ENCODE data around the gene CACNB1.
"Not testable (repeated sequence)": the region's sequence is repeated elsewhere in the genome, so short reads cannot be mapped to it uniquely, and the experiment has no call there.

The CACNB1 gene

DNA sequence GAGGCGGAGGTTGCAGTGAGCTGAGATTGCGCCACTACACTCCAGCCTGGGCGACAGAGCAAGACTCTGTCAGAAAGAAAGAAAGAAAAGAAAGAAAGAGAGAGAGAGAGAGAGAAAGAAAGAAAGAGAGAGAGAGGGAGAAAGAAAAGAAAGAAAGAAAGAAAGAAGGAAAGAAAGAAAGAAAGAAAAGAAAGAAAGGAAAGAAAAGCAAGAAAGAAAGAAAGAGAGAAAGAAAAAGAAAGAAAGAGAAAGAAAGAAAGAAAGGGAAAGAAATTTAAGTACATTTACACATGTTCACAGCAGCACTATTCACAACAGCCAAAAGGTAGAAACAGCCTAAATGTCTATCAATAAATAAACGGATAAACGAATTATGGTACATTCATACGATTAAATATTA is 67.9 kb downstream of the CACNB1 start:
- not testable (repeated sequence) for DNase-seq (ENCODE audit: low read depth in 1 of 2, low spot score in 1 of 2)

DNA sequence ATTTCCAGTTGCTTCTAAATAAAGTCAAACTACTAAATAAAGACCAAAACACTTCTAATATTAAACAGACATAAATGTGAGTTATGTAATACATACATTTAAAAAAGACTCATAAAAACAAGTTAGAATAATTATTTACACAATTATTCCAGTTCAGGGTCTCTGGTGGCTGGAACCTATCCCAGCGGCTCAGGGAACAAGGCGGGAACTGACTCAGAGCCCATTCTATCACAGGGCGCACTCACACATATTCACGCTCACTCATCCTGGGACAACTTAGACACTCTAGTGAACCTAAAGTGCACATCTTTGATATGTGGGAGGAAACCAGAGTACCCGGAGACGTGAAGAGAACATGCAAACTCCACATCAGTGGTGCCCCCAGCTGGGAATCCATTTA is 71.0 kb downstream of the CACNB1 start:
- no peak for DNase-seq (ENCODE audit: low read depth in 1 of 2, low spot score in 1 of 2)

DNA sequence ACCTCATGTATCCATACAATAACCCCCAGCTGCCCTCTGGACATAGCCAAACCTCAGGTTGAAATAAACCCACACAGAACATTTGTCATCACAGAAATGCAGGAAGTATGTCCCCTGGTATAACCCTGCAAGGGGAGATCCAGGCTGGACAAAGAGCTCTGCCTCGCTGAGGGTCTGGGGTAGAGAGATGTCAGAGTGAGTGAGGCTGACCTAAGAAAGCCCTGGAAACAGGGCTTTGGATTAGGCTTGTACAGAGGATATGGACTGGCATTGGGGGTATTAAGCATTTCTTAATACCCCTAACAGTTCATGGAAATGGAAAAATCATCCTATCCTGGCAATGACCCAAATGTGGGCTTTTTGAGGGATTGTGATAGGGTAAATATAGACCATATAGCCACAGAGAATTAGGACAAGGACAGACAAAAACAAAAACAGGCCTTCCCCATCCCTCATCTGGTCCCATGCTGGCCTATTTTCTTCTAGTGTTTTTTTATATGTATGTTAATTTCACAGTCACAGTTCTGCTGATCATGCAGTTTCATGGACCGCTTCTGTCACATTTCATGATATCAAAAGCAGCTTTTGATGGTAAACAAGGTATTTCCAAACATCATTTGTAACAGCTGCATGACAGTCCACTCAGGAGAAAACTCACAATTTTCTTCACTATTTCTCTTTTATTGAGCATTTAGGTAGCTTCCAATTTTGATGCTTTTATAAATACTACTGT is 72.2 kb downstream of the CACNB1 start:
- DNase-seq (ENCODE audit: low read depth in 1 of 2, low spot score in 1 of 2), result no peak

DNA sequence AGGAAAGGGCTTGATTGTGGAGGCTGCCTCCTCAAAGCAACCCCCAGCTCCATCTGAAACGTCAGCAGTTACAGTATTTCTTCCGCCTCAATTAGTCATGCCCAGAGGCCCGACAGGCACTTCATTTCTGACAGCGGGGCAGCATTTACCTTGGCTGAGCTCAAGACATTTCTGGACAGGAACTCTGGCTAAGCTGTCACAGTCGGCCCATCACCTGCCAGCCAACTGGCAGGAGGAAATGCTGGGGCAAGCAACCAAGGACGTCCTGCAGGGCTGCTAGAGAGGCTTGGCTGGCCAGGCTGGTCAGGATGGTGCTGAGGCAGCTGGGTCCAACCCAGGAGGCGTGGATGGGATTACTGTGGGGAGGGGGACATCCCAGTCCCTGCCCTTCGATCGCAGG is 73.8 kb downstream of the CACNB1 start:
- DNase-seq (ENCODE audit: low read depth in 1 of 2, low spot score in 1 of 2), result no peak

All from stimulated activated CD4-positive, alpha-beta T cell treated with anti-CD3 and anti-CD28 coated beads, Interleukin-15, amount 100 ng/mL, for 1 hour (primary cell).